Pons (tissue), 1 donor: ENCODE data around the gene RPL13.
A peak's percentile ranks its signal among the peaks of the same experiment; 100 is the strongest.

Experiments used
- DNase-seq: peaks from one replicate; pipeline ENCODE4 v3.0.0-alpha.2; 2016; ENCODE audit warnings: low spot score

The RPL13 gene

GRCh38 chr16:89545044-89545830, 15.2 kb upstream of the RPL13 start:
- DNase-seq = no peak

- no peak for DNase-seq
These were observed 14.5 kb upstream of the RPL13 start for GRCh38 chr16:89545831-89546574.

- no peak for DNase-seq
These were observed 13.7 kb upstream of the RPL13 start for GRCh38 chr16:89546781-89547180.

GRCh38 chr16:89547291-89547690, 13.2 kb upstream of the RPL13 start:
- DNase-seq = no peak

- no peak for DNase-seq
These were observed 12.6 kb upstream of the RPL13 start for GRCh38 chr16:89547860-89548259.

- DNase-seq = no peak
These were observed 12.0 kb upstream of the RPL13 start for GRCh38 chr16:89548344-89549006.

GRCh38 chr16:89549007-89549700, 11.3 kb upstream of the RPL13 start:
- no peak for DNase-seq

GRCh38 chr16:89550421-89551007, 10.0 kb upstream of the RPL13 start:
- no peak for DNase-seq

- no peak for DNase-seq
These were observed 8.2 kb upstream of the RPL13 start for GRCh38 chr16:89552329-89552728.

- no peak for DNase-seq
These were observed 7.6 kb upstream of the RPL13 start for GRCh38 chr16:89552913-89553312.

- no peak for DNase-seq
These were observed 6.7 kb upstream of the RPL13 start for GRCh38 chr16:89553733-89554132.

- no peak for DNase-seq
These were observed 6.1 kb upstream of the RPL13 start for GRCh38 chr16:89554343-89554742.

- no peak for DNase-seq
These were observed 5.2 kb upstream of the RPL13 start for GRCh38 chr16:89555265-89555664.

- no peak for DNase-seq
These were observed 4.7 kb upstream of the RPL13 start for GRCh38 chr16:89555780-89556179.

GRCh38 chr16:89556750-89557689, 3.5 kb upstream of the RPL13 start:
- peak; percentile 98 for DNase-seq

GRCh38 chr16:89557690-89558490, 2.6 kb upstream of the RPL13 start:
- no peak for DNase-seq

GRCh38 chr16:89561142-89561883, 831 bp downstream of the RPL13 start:
- DNase-seq = no peak

- DNase-seq = no peak
These were observed 1.6 kb downstream of the RPL13 start for GRCh38 chr16:89561884-89562599.

- no peak for DNase-seq
These were observed 2.5 kb downstream of the RPL13 start for GRCh38 chr16:89562939-89563338.
